Fibroblast of pulmonary artery (primary cell): Measurements from ENCODE around the gene OSBPL1A.

Source experiments
- DNase-seq: peaks from one replicate; pipeline ENCODE4 v3.0.0-alpha.2; 2010; ENCODE audit warnings: low read depth
- H3K4me3 ChIP-seq: replicated peaks from 2 replicates; pipeline ENCODE4 v1.5.1; 2011; ENCODE audit warnings: low read depth, mild to moderate bottlenecking, control low read depth, low read length, moderate library complexity
- CTCF ChIP-seq: IDR thresholded peaks from 2 replicates; pipeline ENCODE4 v1.5.1; 2011; ENCODE audit warnings: mild to moderate bottlenecking, control low read depth, low read length, inconsistent platforms; ENCODE audit errors: missing control alignments

OSBPL1A gene

GRCh38 chr18:24271381-24272228, 126.0 kb downstream of the OSBPL1A start:
- peak overlapping the region; percentile 74 for H3K4me3 ChIP-seq
- peak; percentile 78 for DNase-seq
- peak; percentile 10 for TF ChIP-seq CTCF

- peak; percentile 44 for DNase-seq
- peak overlapping the region; percentile 74 for H3K4me3 ChIP-seq
- no peak for TF ChIP-seq CTCF
Measured at GRCh38 chr18:24270937-24271380, 126.7 kb downstream of the OSBPL1A start.

- peak overlapping the region; percentile 74 for H3K4me3 ChIP-seq
- DNase-seq, result no peak
- TF ChIP-seq CTCF, result no peak
Measured at GRCh38 chr18:24270358-24270936, 127.2 kb downstream of the OSBPL1A start.

GRCh38 chr18:24268784-24269550, 128.7 kb downstream of the OSBPL1A start:
- DNase-seq, result no peak
- no peak for TF ChIP-seq CTCF
- H3K4me3 ChIP-seq, result no peak overlapping the region

- TF ChIP-seq CTCF, result no peak
- DNase-seq, result no peak
- H3K4me3 ChIP-seq, result no peak overlapping the region
Measured at GRCh38 chr18:24267878-24268277, 129.7 kb downstream of the OSBPL1A start.

GRCh38 chr18:24266131-24266530, 131.5 kb downstream of the OSBPL1A start:
- no peak for DNase-seq
- H3K4me3 ChIP-seq, result no peak overlapping the region
- no peak for TF ChIP-seq CTCF
